Thyroid gland (tissue), 4 donors: Measurements from ENCODE around the gene KCTD17. TPM values are rescaled to one million over a fixed set of nuclear protein-coding genes. Genes with fewer than 3 reads are reported as not detected.

Experiments used
- DNase-seq, 2 donors: peaks; one replicate each; pipeline ENCODE4 v3.0.0-alpha.2; 2019
- H3K27ac ChIP-seq, 3 donors: fragments of 200-600 bp; sonication (generic); 1 replicate in 2 of 3; 2 replicates in 1 of 3; pipeline ENCODE4 v1.5.1; 2016 to 2019; ENCODE audit warnings: mild to moderate bottlenecking in 1 of 3, moderate library complexity in 1 of 3
- H3K27me3 ChIP-seq: fragments of 200-600 bp; sonication (generic); one replicate; pipeline ENCODE4 v1.5.1; 2019
- H3K36me3 ChIP-seq, 2 donors: fragments of 200-600 bp; sonication (generic); one replicate each; pipeline ENCODE4 v1.5.1; 2016 to 2019
- H3K4me1 ChIP-seq, 2 donors: fragments of 200-600 bp; sonication (generic); one replicate each; pipeline ENCODE4 v1.5.1; 2017 to 2019
- H3K4me3 ChIP-seq, 3 donors: fragments of 200-600 bp; sonication (generic); replicated peaks in 1 of 3; 1 replicate in 2 of 3; 2 replicates in 1 of 3; pipeline ENCODE4 v1.5.1; 2016; ENCODE audit warnings: mild to moderate bottlenecking in 1 of 3
- H3K9me3 ChIP-seq: fragments of 200-600 bp; sonication (generic); one replicate; pipeline ENCODE4 v1.5.1; 2017
- POLR2A ChIP-seq, 2 donors: fragments of 450-650 bp; IDR thresholded peaks; one replicate each; pipeline ENCODE4 v1.6.1; 2017; ENCODE audit warnings: antibody characterized with exemption in 2 of 2, mild to moderate bottlenecking in 2 of 2, moderate library complexity in 1 of 2
- WGBS, 2 donors: methylation state at CpG; one replicate each; pipeline ENCODE4 v1.1.5; 2017; 5-methylcytosine and 5-hydroxymethylcytosine counted together
- intact Hi-C: fragments of 100-400 bp; cut with DNase I; formaldehyde crosslinking; loops from one replicate; pipeline ENCODE4 v1.15.1; 2023
- small RNA-seq: library from RNA; depleted of rRNA; stranded (forward); fragments of <200 nt; gene quantifications from one replicate; pipeline ENCODE3, GENCODE V24; 2016
- total RNA-seq, 4 donors: library from RNA; depleted of rRNA; stranded (reverse); fragments of >200 nt; gene quantifications; one replicate each; pipeline ENCODE4 v1.2.3, GENCODE V29; 2016
- TF ChIP-seq, protein P1 (sequence below), 6 experiments: fragments of 200-600 bp in 3 of 6; fragments of 450-650 bp in 3 of 6; sonication (generic) in 3 of 6; IDR thresholded peaks; one replicate each; pipeline ENCODE4 v1.5.1; 2016 to 2019; ENCODE audit warnings: antibody characterized with exemption in 6 of 6, mild to moderate bottlenecking in 2 of 6, inconsistent platforms in 1 of 6, moderate library complexity in 1 of 6

KCTD17 gene
- total RNA-seq, 4 donors from 2014 or later: 6.1 to 18.9 (median 12.6) TPM

DNA sequence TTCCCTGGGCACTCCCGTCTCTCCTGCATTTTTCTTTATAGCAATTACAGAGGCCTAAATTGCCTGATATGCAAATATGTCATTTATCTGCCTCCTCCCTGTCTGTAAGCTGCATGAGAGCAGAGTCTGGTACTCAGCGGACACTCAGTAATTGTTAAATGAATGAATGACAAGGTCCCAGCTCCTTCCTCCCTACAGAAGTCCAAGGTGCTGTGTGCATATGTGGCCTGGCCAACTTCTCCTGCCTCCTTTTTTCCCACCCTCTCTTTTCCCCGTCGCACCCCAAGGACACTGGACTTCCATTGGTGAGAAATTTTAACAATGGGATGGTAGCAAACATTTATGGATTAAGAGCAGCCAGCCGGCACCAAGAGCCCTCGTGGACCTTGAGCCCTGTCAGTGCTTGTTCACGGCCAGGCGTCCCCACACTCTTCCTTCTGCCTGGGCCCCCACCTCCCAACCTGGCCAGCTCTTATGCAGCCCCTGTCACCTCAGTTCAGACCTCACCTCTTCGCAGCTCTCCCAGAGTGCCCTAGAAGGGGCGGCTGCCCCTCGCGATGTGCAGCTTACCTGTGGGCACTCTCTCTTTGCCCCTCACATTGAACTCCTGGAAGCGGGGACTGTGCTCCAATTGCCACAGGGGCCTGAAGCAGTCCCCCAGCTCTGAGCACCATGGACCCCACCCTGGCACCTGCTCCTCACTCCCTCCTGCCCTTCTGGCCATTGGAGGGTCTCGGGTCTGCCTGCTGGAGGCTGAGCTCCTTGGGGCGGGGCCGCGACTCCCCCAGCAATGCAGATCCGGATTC is 56.5 kb downstream of the KCTD17 start:
- H3K9me3 ChIP-seq: no peaks in the 10 kb centered on the region
- no peak overlapping the region for H3K27ac ChIP-seq
- no peak for DNase-seq
- TF ChIP-seq POLR2A (IDR thresholded peaks at IDR 0.05): no peak
- TF ChIP-seq, protein P1, sequence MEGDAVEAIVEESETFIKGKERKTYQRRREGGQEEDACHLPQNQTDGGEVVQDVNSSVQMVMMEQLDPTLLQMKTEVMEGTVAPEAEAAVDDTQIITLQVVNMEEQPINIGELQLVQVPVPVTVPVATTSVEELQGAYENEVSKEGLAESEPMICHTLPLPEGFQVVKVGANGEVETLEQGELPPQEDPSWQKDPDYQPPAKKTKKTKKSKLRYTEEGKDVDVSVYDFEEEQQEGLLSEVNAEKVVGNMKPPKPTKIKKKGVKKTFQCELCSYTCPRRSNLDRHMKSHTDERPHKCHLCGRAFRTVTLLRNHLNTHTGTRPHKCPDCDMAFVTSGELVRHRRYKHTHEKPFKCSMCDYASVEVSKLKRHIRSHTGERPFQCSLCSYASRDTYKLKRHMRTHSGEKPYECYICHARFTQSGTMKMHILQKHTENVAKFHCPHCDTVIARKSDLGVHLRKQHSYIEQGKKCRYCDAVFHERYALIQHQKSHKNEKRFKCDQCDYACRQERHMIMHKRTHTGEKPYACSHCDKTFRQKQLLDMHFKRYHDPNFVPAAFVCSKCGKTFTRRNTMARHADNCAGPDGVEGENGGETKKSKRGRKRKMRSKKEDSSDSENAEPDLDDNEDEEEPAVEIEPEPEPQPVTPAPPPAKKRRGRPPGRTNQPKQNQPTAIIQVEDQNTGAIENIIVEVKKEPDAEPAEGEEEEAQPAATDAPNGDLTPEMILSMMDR (IDR thresholded peaks at IDR 0.05): no peak
- intact Hi-C loops: no loop called here
- 66 to 69% methylated on average over 16 to 18 of the region's 18 CpGs for WGBS, 2 donors
- H3K27me3 ChIP-seq: no peaks in the 10 kb centered on the region
- H3K4me3 ChIP-seq: no peak overlapping the region
- peaks cover 0 to 5% of the 10 kb centered on the region in 2 donors for H3K4me1 ChIP-seq
- H3K36me3 ChIP-seq: no peaks in the 10 kb centered on the region

DNA sequence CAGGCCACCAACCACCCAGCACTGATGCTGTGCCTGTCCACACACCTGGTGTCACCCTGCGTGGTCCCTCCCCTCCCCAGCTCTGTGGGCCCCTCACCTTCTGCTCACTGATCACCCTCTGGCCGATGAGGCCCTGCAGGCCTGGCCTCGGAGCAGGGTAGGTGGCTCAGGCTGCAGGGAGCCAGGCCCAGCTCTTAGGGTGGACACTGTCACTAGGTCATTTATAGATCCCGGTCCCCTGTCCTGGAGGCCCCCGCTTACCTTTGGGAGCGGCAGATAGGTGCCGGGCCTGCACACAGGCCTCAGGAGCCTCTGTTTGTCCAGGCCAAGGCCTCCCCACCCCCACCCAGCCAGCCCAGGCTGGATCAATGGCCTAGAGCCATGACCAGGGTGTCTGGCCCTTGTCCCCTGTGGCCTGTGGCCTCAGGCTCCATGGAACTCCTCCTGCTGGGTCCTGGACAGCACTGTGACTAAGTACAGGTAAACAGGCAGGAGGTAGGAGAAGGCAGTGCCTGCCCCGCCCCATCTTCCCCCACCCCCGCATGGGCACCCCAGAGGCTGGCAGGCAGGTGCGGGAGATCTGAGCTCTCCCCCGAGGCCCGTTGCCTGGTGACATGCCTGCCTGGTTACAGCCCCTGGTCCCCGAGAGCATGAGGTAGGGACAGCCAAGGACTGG is 57.8 kb downstream of the KCTD17 start, which contains the start of gene TMPRSS6:
TMPRSS6 (minus strand) TSS at position 472 of the 676 bp plus-strand sequence. CDS start 6,296 bp downstream, outside the sequence.
- TF ChIP-seq, protein P1 (IDR thresholded peaks at IDR 0.05): no peak
- TF ChIP-seq POLR2A (IDR thresholded peaks at IDR 0.05): no peak
- Histone ChIP-seq H3K4me1 (no peaks in the 10 kb centered on the region), H3K27me3 (no peaks in the 10 kb centered on the region), H3K27ac (no peak within 1 kb of the TSS), H3K4me3 (no peak within 1 kb of the TSS), H3K36me3 (no peaks in the 10 kb centered on the region), H3K9me3 (no peaks in the 10 kb centered on the region)
- 74 to 84% methylated on average over 5 to 11 of the region's 13 CpGs for WGBS, 2 donors
- DNase-seq: no peak
- intact Hi-C loops: no loop called here

DNA sequence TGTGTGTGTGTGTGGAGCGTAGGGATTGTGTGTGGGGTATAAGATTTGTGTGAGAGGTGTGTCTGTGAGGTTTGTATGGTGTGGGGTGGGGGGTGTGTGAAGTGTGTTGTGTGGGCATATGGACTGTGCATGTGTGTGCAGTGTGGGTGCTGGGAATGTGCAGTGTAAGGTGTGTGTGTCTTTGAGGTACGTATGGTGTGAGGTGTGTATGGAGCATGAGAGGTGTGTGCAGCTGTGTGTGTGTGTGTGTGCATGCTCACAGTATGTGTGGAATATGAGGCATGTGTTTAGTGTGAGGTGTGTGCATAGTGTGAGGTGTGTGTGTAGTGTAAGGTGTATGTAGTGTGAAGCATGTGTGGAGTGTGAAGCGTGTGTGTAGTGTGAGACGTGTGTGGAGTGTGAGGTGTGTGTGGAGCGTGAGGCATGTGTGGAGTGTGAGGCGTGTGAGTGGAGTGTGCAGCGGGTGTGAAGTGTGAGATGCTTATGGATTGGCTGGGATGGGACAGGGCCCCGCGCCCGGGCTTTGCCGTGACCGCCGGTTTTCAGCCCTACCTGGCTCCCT is 59.7 kb downstream of the KCTD17 start:
- Histone ChIP-seq H3K4me3 (no peak overlapping the region), H3K27me3 (no peaks in the 10 kb centered on the region), H3K4me1 (no peaks in the 10 kb centered on the region), H3K27ac (no peak overlapping the region), H3K9me3 (no peaks in the 10 kb centered on the region), H3K36me3 (no peaks in the 10 kb centered on the region)
- TF ChIP-seq, protein P1 (IDR thresholded peaks at IDR 0.05): no peak
- no peak for TF ChIP-seq POLR2A (IDR thresholded peaks at IDR 0.05)
- WGBS, 2 donors: 89 to 90% methylated on average over 13 of the region's 13 CpGs
- no peak for DNase-seq
- intact Hi-C loops: no loop called here

DNA sequence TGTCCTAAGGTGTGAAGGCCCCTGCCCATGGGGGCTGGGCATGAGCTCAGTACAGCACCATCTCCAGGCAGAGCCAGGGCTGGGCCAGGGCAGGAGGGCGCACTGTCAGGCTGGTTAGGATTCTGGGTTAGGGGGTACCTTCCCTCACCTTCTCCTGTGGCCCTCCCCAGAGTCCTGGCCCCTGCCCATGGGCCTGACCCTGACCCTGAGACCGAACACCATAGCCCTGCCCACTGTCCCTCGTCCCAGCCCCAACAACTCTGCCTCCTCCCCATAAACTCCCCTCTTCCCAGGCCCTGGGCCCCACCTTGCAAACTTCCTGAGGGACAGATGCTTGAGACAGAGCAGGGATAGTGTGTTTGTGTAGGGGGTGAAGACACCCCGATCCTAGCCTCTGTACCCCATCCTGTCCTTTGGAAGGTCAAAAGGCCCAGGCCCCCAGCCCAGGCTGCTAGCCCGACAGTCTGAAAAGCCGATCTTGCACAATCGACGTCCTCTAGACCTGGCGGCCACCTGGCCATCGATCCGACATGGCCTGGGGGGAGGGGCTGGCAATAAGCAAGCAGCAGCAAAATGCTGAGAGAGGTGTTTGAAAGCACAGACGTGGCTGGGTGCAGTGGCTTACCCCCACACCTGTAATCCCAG is 60.7 kb downstream of the KCTD17 start:
- no peak for TF ChIP-seq POLR2A (IDR thresholded peaks at IDR 0.05)
- TF ChIP-seq, protein P1 (IDR thresholded peaks at IDR 0.05): no peak
- no peak overlapping the region for H3K27ac ChIP-seq
- WGBS, 2 donors: 64 to 74% methylated on average over 11 to 12 of the region's 12 CpGs
- H3K27me3 ChIP-seq: no peaks in the 10 kb centered on the region
- H3K4me1 ChIP-seq: no peaks in the 10 kb centered on the region
- DNase-seq: no peak
- H3K36me3 ChIP-seq: no peaks in the 10 kb centered on the region
- no peaks in the 10 kb centered on the region for H3K9me3 ChIP-seq
- H3K4me3 ChIP-seq: no peak overlapping the region
- intact Hi-C loops: no loop called here

Small RNA genes lying within 50 kb of the gene (small RNA-seq; reads per million reads assigned to genes)
- not detected for gene RF00019

Other genes with a start within 250 kb of the KCTD17 start
- gene PVALB, start 234.7 kb upstream of the KCTD17 start, total RNA-seq: not detected
- 10 to 100 TPM in 1 of 4 donors, 1 to 10 TPM in 3; 3.7 to 16.9 (median 7.0) TPM for gene NCF4, start 190.7 kb upstream of the KCTD17 start, total RNA-seq
- gene CSF2RB, start 138.1 kb upstream of the KCTD17 start, total RNA-seq: 1 to 10 TPM; 1.9 to 7.1 (median 3.0) TPM
- gene TST, start 32.3 kb upstream of the KCTD17 start, total RNA-seq: 10 to 100 TPM; 35.7 to 51.2 (median 37.8) TPM
- gene MPST, start 32.0 kb upstream of the KCTD17 start, total RNA-seq: 100 to 1,000 TPM in 1 of 4 donors, 10 to 100 TPM in 3; 67.7 to 102 (median 93.6) TPM
- under 1 TPM in 1 of 4 donors, not detected in 3; 0.50 TPM for gene TMPRSS6, start 58.0 kb downstream of the KCTD17 start, total RNA-seq
- 1 to 10 TPM in 1 of 4 donors, under 1 TPM in 3; 0.11 to 1.7 (median 0.73) TPM for gene IL2RB, start 98.2 kb downstream of the KCTD17 start, total RNA-seq
- 1 to 10 TPM; 1.7 to 4.8 (median 3.6) TPM for gene C1QTNF6, start 136.5 kb downstream of the KCTD17 start, total RNA-seq
- gene SSTR3, start 160.7 kb downstream of the KCTD17 start, total RNA-seq: under 1 TPM in 3 of 4 donors, not detected in 1; 0.11 to 0.24 (median 0.13) TPM
- gene RAC2, start 192.5 kb downstream of the KCTD17 start, total RNA-seq: 1 to 10 TPM; 3.6 to 6.0 (median 4.6) TPM
- 10 to 100 TPM in 1 of 4 donors, 1 to 10 TPM in 3; 3.3 to 15.1 (median 4.2) TPM for gene CYTH4, start 230.8 kb downstream of the KCTD17 start, total RNA-seq